Left lung (tissue), 14 donors: ENCODE data around the gene BABAM1. TPM values are rescaled to one million over a fixed set of nuclear protein-coding genes. Genes with fewer than 3 reads are reported as not detected.

Experiments used
- ATAC-seq: fragments of 200-7000 bp; cut with Tn5 transposase; one replicate; pipeline ENCODE4 v1.9.1; 2020; ENCODE audit warnings: moderate library complexity
- DNase-seq, 4 donors: peaks; one replicate each; pipeline ENCODE4 v3.0.0-alpha.2; 2013 to 2020
- H3K27ac ChIP-seq, 2 donors: fragments of 200-600 bp; sonication (generic) in 1 of 2; one replicate each; pipeline versions ENCODE4 v1.5.0 to v1.8.0; 2020 to 2021
- H3K27me3 ChIP-seq, 2 donors: fragments of 200-600 bp; sonication (generic) in 1 of 2; one replicate each; pipeline versions ENCODE4 v1.5.0 to v1.8.0; 2020 to 2021
- H3K36me3 ChIP-seq, 2 donors: fragments of 200-600 bp; sonication (generic) in 1 of 2; one replicate each; pipeline versions ENCODE4 v1.5.0 to v1.8.0; 2020 to 2021
- H3K4me1 ChIP-seq, 2 donors: fragments of 200-600 bp; one replicate each; pipeline ENCODE4 v1.8.0; 2021
- H3K4me3 ChIP-seq, 2 donors: fragments of 200-600 bp; sonication (generic) in 1 of 2; one replicate each; pipeline versions ENCODE4 v1.5.0 to v1.8.0; 2020 to 2021; ENCODE audit warnings: mild to moderate bottlenecking in 1 of 2
- H3K9me3 ChIP-seq, 2 donors: fragments of 200-600 bp; sonication (generic) in 1 of 2; one replicate each; pipeline versions ENCODE4 v1.5.0 to v1.8.0; 2020 to 2021
- intact Hi-C, 2 donors: fragments of 100-400 bp; cut with DNase I; formaldehyde crosslinking; loops; one replicate each; pipeline versions ENCODE4 v1.11.2 to v1.14.2; 2022
- long read RNA-seq, 12 donors: library from polyadenylated mRNA in 2 of 12; unstranded in 2 of 12; transcript quantifications; one replicate each; pipeline ENCODE4 v2.0.0 and lab custom pipeline, GENCODE V29; 2019 to 2026
- polyA plus RNA-seq, 6 donors: library from polyadenylated mRNA; unstranded; fragments of 120-200 nt; gene quantifications; one replicate each; pipeline ENCODE4 v1.2.1, GENCODE V29; 2013; ENCODE audit not compliant: insufficient read length in 6 of 6
- total RNA-seq, 2 donors: library from RNA; stranded (reverse); fragmentation: NEBNext Ultra II Directional; extraction: Animal tissue kit (Norgen Biotek cat#: 25700); gene quantifications; one replicate each; pipeline ENCODE4 v1.2.1, GENCODE V29; 2021
- TF ChIP-seq, protein P1 (sequence below), 2 donors: fragments of 200-600 bp; sonication (generic) in 1 of 2; IDR thresholded peaks; one replicate each; pipeline versions ENCODE4 v1.5.0 to v1.8.0; 2021; ENCODE audit warnings: antibody characterized with exemption in 2 of 2
- donor health status: DM: no; HTN: yes; CAD: no.
- donor health status: DM: no; HTN: no; CAD: no.

Gene BABAM1
- total RNA-seq, result 10 to 100 TPM; 73.1 to 75.5 TPM
- 100 to 1,000 TPM in 4 of 6 donors, 10 to 100 TPM in 2; 99.3 to 108 (median 102) TPM for polyA plus RNA-seq
- long read RNA-seq, donor 1, transcript BABAM1-201 (9 exons, 1,472 nt), result minor isoform, 10 of 69 reads
- long read RNA-seq, donor 1, transcript BABAM1-208 (9 exons, 1,470 nt), result major isoform, 29 of 69 reads
- long read RNA-seq, donor 1, partial matches to known transcripts, result 24 of 69 reads
- long read RNA-seq, donor 1, other reads (novel, unspliced or antisense), result 0 of 69 reads
- long read RNA-seq, donor 2, transcript BABAM1-201 (9 exons, 1,472 nt), result minor isoform, 7 of 32 reads
- long read RNA-seq, donor 2, transcript BABAM1-208 (9 exons, 1,470 nt), result major isoform, 22 of 32 reads
- long read RNA-seq, donor 2, partial matches to known transcripts, result 0 of 32 reads
- long read RNA-seq, donor 2, other reads (novel, unspliced or antisense), result 0 of 32 reads
- long read RNA-seq, donor 3, transcript BABAM1-201 (9 exons, 1,472 nt), result minor isoform, 5 of 37 reads
- long read RNA-seq, donor 3, transcript BABAM1-208 (9 exons, 1,470 nt), result major isoform, 26 of 37 reads
- long read RNA-seq, donor 3, partial matches to known transcripts, result 0 of 37 reads
- long read RNA-seq, donor 3, other reads (novel, unspliced or antisense), result 0 of 37 reads
- long read RNA-seq, donor 4, transcript BABAM1-208 (9 exons, 1,470 nt), result major isoform, 44 of 87 reads
- long read RNA-seq, donor 4, transcript BABAM1-201 (9 exons, 1,472 nt), result minor isoform, 23 of 87 reads
- long read RNA-seq, donor 4, partial matches to known transcripts, result 1 of 87 reads
- long read RNA-seq, donor 4, other reads (novel, unspliced or antisense), result 14 of 87 reads
- long read RNA-seq, donor 5, transcript BABAM1-208 (9 exons, 1,470 nt), result major isoform, 19 of 29 reads
- long read RNA-seq, donor 5, partial matches to known transcripts, result 0 of 29 reads
- long read RNA-seq, donor 5, other reads (novel, unspliced or antisense), result 0 of 29 reads
- long read RNA-seq, donor 6, transcript BABAM1-201 (9 exons, 1,472 nt), result minor isoform, 8 of 58 reads
- long read RNA-seq, donor 6, transcript BABAM1-208 (9 exons, 1,470 nt), result major isoform, 26 of 58 reads
- long read RNA-seq, donor 6, partial matches to known transcripts, result 16 of 58 reads
- long read RNA-seq, donor 6, other reads (novel, unspliced or antisense), result 0 of 58 reads
- long read RNA-seq, donor 7, transcript BABAM1-208 (9 exons, 1,470 nt), result major isoform, 19 of 32 reads
- long read RNA-seq, donor 7, partial matches to known transcripts, result 7 of 32 reads
- long read RNA-seq, donor 7, other reads (novel, unspliced or antisense), result 0 of 32 reads
- long read RNA-seq, donor 8, transcript BABAM1-208 (9 exons, 1,470 nt), result major isoform, 13 of 15 reads
- long read RNA-seq, donor 8, partial matches to known transcripts, result 0 of 15 reads
- long read RNA-seq, donor 8, other reads (novel, unspliced or antisense), result 0 of 15 reads
- long read RNA-seq, donor 9, result 0 reads
- long read RNA-seq, donor 10, transcript BABAM1-201 (9 exons, 1,472 nt), result minor isoform, 27 of 148 reads
- long read RNA-seq, donor 10, transcript BABAM1-208 (9 exons, 1,470 nt), result major isoform, 88 of 148 reads
- long read RNA-seq, donor 10, transcript BABAM1-202 (6 exons, 930 nt), result minor isoform, 5 of 148 reads
- long read RNA-seq, donor 10, partial matches to known transcripts, result 3 of 148 reads
- long read RNA-seq, donor 10, other reads (novel, unspliced or antisense), result 19 of 148 reads
- long read RNA-seq, donor 11, result 0 reads
- long read RNA-seq, donor 12, transcript BABAM1-208 (9 exons, 1,470 nt), result major isoform, 23 of 28 reads
- long read RNA-seq, donor 12, partial matches to known transcripts, result 0 of 28 reads
- long read RNA-seq, donor 12, other reads (novel, unspliced or antisense), result 0 of 28 reads

DNA sequence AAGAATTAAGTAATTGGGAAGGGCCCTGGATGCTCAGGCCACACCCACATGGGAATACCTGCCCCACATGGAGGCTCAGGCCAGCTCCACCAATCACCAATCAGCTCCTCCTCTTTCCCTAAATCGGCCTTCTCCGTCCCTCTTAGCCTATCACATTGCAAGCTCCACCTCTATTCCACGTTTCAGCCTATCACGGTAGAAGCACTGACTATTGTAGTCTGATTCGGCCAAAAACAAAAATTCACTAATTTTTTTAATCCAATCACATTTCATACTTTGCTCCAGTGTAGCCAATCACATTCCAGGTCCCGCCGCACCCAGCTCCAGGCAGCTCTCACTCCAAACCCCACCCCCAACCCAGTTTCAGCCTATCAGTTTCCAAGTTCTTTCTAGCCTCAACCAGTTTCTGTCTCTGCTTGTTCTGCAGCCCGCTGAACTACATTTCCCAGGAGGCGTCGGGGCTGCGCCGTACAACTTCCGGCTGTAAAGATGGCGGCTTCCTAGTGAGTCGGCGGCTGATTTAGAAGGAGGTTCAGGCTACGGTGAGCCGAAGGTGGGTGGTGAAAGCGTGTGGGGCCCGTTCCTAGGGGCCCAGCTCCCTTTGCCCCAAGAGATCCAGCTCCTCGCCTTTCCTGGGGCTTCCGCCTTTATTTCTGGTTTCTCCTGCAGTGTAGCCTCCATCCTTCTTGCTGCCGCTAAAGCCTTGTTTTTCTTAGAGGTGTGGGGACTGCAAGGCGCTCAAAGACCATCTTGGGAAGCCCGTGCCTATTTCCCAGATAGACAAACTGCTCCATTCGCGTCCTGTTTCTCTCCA lies at the start of gene BABAM1:
Gene BABAM1, plus strand, starts transcription at position 469 of the 814 bp plus-strand sequence. CDS start 1,364 bp downstream, outside the sequence.
- ATAC-seq (peak; percentile 98), DNase-seq (peak; percentile 93 to 97 (median 96))
- Histone ChIP-seq H3K9me3 (no peaks in the 10 kb centered on the region), H3K36me3 (peaks cover 0 to 37% of the 10 kb centered on the region in 2 donors), H3K27ac (peak within 1 kb of the TSS; percentile 65 to 77), H3K4me3 (peak within 1 kb of the TSS; percentile 82 to 83), H3K27me3 (no peaks in the 10 kb centered on the region), H3K4me1 (peaks cover 6 to 15% of the 10 kb centered on the region in 2 donors)
- intact Hi-C loops, result no loop called here
- TF ChIP-seq, protein P1, sequence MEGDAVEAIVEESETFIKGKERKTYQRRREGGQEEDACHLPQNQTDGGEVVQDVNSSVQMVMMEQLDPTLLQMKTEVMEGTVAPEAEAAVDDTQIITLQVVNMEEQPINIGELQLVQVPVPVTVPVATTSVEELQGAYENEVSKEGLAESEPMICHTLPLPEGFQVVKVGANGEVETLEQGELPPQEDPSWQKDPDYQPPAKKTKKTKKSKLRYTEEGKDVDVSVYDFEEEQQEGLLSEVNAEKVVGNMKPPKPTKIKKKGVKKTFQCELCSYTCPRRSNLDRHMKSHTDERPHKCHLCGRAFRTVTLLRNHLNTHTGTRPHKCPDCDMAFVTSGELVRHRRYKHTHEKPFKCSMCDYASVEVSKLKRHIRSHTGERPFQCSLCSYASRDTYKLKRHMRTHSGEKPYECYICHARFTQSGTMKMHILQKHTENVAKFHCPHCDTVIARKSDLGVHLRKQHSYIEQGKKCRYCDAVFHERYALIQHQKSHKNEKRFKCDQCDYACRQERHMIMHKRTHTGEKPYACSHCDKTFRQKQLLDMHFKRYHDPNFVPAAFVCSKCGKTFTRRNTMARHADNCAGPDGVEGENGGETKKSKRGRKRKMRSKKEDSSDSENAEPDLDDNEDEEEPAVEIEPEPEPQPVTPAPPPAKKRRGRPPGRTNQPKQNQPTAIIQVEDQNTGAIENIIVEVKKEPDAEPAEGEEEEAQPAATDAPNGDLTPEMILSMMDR (IDR thresholded peaks at IDR 0.05), result no peak

DNA sequence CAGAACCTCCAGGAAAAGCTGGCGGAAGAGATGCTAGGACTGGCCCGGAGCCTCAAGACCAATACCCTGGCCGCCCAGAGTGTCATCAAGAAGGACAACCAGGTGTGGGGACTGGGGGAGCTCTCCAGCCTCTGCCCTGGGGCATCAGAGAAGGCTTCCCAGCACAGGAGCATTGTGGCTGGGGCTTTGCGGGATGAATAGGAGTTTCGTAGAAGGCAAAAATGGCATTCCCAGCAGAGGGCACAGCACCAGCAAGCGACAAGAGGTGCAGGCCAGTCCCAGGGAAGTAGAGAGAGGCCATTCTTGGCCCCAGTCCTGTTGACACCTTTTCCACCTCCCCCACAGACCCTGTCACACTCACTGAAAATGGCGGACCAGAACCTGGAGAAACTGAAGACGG lies 48.0 kb upstream of the BABAM1 start:
- H3K27ac ChIP-seq, result no peak overlapping the region
- intact Hi-C loops, result no loop called here
- H3K36me3 ChIP-seq, result peaks cover 0 to 32% of the 10 kb centered on the region in 2 donors
- peaks cover 13 to 27% of the 10 kb centered on the region in 2 donors for H3K4me1 ChIP-seq
- ATAC-seq, result no peak
- no peak overlapping the region for H3K4me3 ChIP-seq
- TF ChIP-seq, protein P1 (IDR thresholded peaks at IDR 0.05), result no peak
- DNase-seq, result no peak
- H3K9me3 ChIP-seq, result no peaks in the 10 kb centered on the region
- no peaks in the 10 kb centered on the region for H3K27me3 ChIP-seq

DNA sequence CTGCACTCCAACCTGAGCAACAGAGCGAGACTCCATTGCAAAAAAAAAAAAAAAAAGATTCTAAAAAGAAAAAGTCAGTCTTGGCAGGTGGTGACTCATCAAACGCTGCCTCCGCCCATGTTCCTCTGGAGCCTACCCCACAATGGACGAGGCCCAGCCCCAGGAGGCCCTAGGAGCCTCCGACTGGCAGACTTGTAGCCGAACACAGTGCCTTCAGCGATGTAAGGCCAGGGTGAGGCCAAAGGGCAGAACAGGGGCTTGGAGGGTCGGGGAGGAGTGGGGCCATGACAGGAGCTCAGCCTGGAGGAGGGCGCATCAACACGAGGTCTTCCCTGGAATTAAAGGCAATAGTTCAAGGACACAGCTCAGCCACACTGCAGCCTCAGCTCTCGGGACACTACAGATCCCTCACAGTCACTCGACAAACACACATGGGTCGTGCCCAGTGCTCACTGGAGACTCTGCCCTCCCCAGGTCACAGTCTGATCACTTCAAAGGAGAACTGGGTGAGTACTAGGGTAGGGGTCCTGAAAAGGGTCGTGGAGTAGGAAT lies 47.0 kb upstream of the BABAM1 start:
- H3K27ac ChIP-seq, result no peak overlapping the region
- TF ChIP-seq, protein P1 (IDR thresholded peaks at IDR 0.05), result no peak
- peaks cover 0 to 32% of the 10 kb centered on the region in 2 donors for H3K36me3 ChIP-seq
- no peak for ATAC-seq
- H3K4me3 ChIP-seq, result no peak overlapping the region
- H3K4me1 ChIP-seq, result peaks cover 8 to 22% of the 10 kb centered on the region in 2 donors
- no peak for DNase-seq
- intact Hi-C loops, result no loop called here
- no peaks in the 10 kb centered on the region for H3K9me3 ChIP-seq
- no peaks in the 10 kb centered on the region for H3K27me3 ChIP-seq
